ENCODE measurements around the gene CASKIN1. TPM values are rescaled to one million over a fixed set of nuclear protein-coding genes. Genes with fewer than 3 reads are reported as not detected.
A peak's percentile ranks its signal among the peaks of the same experiment; 100 is the strongest.

CASKIN1 gene
- total and polyA plus RNA-seq, 10 donors: 0.24 to 0.32 (median 0.30) TPM; not detected in 7

GRCh38 chr16:2211923-2212347 is 15.5 kb upstream of the CASKIN1 start:
- H3K36me3 ChIP-seq: peaks cover 0 to 48% (median 31%) of the 10 kb centered on the region in 6 donors
- TF ChIP-seq POLR2AphosphoS5 (IDR thresholded peaks at IDR 0.05) (peak in 2 of 3 donors; percentile 30 to 58), CTCF (IDR thresholded peaks at IDR 0.05 in 8 of 11, conservative IDR thresholded peaks at IDR 0.05 in 3 of 11) (no peak)
- peaks cover 18 to 69% (median 39%) of the 10 kb centered on the region in 6 donors for H3K4me1 ChIP-seq
- no peaks in the 10 kb centered on the region for H3K9me3 ChIP-seq
- H3K27ac ChIP-seq: peak overlapping the region in 3 of 8 donors; percentile 44 to 96 (median 67)
- intact Hi-C loops (cut with DNase I; ENCODE audit: low total_unique reads): no loop called here
- no peaks in the 10 kb centered on the region for H3K27me3 ChIP-seq (replicated peaks in 1 of 7)
- H3K4me3 ChIP-seq: peak overlapping the region in 1 of 8 donors; percentile 98
- 74 to 92% (median 86%) methylated on average over 5 to 11 of the region's 11 CpGs for WGBS, 5 donors
- DNase-seq: no peak

GRCh38 chr16:2210386-2211365 is 14.3 kb upstream of the CASKIN1 start, which contains the start of gene BRICD5:
BRICD5 (minus strand) TSS chr16:2210863; CDS start chr16:2210833, 30 bp downstream.
- Histone ChIP-seq H3K9me3 (no peaks in the 10 kb centered on the region), H3K4me1 (peaks cover 28 to 74% (median 46%) of the 10 kb centered on the region in 6 donors), H3K27me3 (replicated peaks in 1 of 7) (no peaks in the 10 kb centered on the region), H3K4me3 (no peak within 1 kb of the TSS), H3K36me3 (peaks cover 0 to 54% (median 33%) of the 10 kb centered on the region in 6 donors), H3K27ac (no peak within 1 kb of the TSS)
- no peak for DNase-seq
- 67 to 86% (median 82%) methylated on average over 5 to 24 of the region's 24 CpGs for WGBS, 5 donors
- no peak for TF ChIP-seq CTCF (IDR thresholded peaks at IDR 0.05 in 8 of 11, conservative IDR thresholded peaks at IDR 0.05 in 3 of 11)
- peak in 1 of 3 donors; percentile 34 for TF ChIP-seq POLR2AphosphoS5 (IDR thresholded peaks at IDR 0.05)
- intact Hi-C loops (cut with DNase I; ENCODE audit: low total_unique reads): no loop called here

- WGBS, 5 donors: 92 to 95% (median 93%) methylated on average over 7 to 17 of the region's 17 CpGs
- no peak overlapping the region for H3K27ac ChIP-seq
- intact Hi-C loops (cut with DNase I; ENCODE audit: low total_unique reads): no loop called here
- TF ChIP-seq CTCF (IDR thresholded peaks at IDR 0.05 in 8 of 11, conservative IDR thresholded peaks at IDR 0.05 in 3 of 11) (no peak), POLR2AphosphoS5 (IDR thresholded peaks at IDR 0.05) (peak in 1 of 3 donors; percentile 16)
- no peaks in the 10 kb centered on the region for H3K9me3 ChIP-seq
- peaks cover 0 to 54% (median 33%) of the 10 kb centered on the region in 6 donors for H3K36me3 ChIP-seq
- H3K27me3 ChIP-seq (replicated peaks in 1 of 7): no peaks in the 10 kb centered on the region
- H3K4me1 ChIP-seq: peaks cover 28 to 70% (median 48%) of the 10 kb centered on the region in 6 donors
- DNase-seq: no peak
- no peak overlapping the region for H3K4me3 ChIP-seq
Measured at GRCh38 chr16:2210009-2210332, 13.6 kb upstream of the CASKIN1 start.

All from spleen (tissue), 11 donors.